Measurements from ENCODE around the gene UNC45B.
"Not testable (repeated sequence)": the region's sequence is repeated elsewhere in the genome, so short reads cannot be mapped to it uniquely, and the experiment has no call there.

Gene UNC45B

DNA sequence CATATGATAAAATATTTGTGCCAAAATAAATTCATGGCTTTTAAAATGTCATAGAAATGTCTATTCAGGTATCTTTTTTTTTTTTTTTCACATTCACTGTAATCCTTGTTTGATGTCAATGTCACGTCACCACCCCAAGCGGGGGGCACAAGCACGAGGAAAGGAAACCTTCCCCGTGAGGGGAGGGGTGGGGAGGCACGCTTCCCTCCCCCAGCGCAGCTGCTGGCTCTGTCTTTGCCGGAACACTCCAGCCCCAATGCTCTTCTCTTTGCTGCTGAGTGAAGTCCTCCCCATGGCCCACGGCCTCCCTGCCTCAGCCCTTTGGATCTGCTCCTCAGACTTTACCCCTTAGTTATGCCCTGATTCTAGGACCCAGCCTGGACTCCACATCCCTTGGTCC lies 45.1 kb downstream of the UNC45B start:
- DNase-seq (ENCODE audit: low read depth) = no peak
- H3K4me3 ChIP-seq (ENCODE audit: low read depth, low read length) = no peak overlapping the region
- TF ChIP-seq, protein P1, sequence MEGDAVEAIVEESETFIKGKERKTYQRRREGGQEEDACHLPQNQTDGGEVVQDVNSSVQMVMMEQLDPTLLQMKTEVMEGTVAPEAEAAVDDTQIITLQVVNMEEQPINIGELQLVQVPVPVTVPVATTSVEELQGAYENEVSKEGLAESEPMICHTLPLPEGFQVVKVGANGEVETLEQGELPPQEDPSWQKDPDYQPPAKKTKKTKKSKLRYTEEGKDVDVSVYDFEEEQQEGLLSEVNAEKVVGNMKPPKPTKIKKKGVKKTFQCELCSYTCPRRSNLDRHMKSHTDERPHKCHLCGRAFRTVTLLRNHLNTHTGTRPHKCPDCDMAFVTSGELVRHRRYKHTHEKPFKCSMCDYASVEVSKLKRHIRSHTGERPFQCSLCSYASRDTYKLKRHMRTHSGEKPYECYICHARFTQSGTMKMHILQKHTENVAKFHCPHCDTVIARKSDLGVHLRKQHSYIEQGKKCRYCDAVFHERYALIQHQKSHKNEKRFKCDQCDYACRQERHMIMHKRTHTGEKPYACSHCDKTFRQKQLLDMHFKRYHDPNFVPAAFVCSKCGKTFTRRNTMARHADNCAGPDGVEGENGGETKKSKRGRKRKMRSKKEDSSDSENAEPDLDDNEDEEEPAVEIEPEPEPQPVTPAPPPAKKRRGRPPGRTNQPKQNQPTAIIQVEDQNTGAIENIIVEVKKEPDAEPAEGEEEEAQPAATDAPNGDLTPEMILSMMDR (IDR thresholded peaks at IDR 0.05; ENCODE audit: low read depth, low read length, missing control alignments) = no peak

DNA sequence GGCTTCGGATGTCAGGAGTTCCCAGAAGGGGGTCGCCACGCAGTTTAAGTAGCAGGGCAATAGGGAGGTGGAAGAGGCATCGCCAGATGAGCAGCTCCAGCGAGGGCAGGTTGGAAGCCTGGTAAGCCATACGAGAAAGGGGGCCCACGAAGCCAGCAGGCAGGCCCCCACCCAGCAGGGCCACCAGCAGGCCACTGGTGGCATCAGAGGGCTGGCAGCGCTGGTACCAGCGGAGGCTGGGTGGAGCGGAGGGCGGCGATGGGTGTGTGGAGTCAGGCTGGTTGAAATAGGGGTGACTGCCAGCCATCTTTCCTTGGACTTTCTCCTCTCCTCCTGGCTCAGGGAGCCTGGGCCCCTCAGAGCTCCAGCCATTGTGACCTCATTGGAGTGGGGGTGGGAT lies 46.4 kb downstream of the UNC45B start, which contains the start of gene SLC35G3:
Gene SLC35G3, minus strand, starts transcription at position 393 of the 400 bp plus-strand sequence. Its CDS starts 86 bp downstream, at position 307.
- not testable (repeated sequence) for DNase-seq (ENCODE audit: low read depth); H3K4me3 ChIP-seq (ENCODE audit: low read depth, low read length)

DNA sequence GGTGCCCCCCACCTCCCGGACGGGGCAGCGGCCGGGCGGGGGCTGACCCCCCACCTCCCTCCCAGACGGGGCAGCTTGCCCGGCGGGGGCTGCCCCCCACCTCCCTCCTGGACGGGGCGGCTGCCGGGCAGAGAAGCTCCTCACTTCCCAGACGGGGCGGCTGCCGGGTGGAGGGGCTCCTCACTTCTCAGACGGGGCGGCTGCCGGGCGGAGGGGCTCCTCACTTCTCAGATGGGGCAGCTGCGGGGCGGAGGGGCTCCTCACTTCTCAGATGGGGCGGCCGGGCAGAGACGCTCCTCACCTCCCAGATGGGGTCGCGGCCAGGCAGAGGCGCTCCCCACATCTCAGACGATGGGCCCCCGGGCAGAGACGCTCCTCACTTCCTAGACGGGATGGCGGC lies 47.4 kb downstream of the UNC45B start:
- not testable (repeated sequence) for DNase-seq (ENCODE audit: low read depth); H3K4me3 ChIP-seq (ENCODE audit: low read depth, low read length)

GRCh38 chr17:35202582-35202981 lies 55.0 kb downstream of the UNC45B start:
- DNase-seq (ENCODE audit: low read depth); H3K4me3 ChIP-seq (ENCODE audit: low read depth, low read length): not testable (repeated sequence)

- H3K4me3 ChIP-seq (ENCODE audit: low read depth, low read length) = no peak overlapping the region
- TF ChIP-seq, protein P1 (IDR thresholded peaks at IDR 0.05; ENCODE audit: low read depth, low read length, missing control alignments) = no peak
- DNase-seq (ENCODE audit: low read depth) = no peak
These were observed 63.1 kb downstream of the UNC45B start for GRCh38 chr17:35210741-35211140.

DNA sequence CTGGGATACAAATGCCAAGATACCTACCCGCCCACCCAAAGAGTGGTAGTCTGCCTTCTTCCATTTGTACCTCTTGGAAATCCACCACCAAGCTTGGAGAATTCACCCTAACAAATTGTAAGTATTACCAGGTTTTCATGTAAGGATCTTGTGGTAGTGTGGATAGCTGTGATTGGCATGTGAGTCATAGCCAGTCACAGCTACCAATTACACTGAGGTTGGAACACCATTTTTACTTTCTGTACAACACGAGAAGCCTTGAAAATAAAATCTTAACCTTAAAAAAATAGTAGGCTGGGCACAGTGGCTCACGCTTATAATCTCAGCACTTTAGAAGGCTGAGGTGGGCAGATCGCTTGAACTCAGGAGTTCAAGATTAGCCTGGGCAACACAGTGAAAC lies 65.1 kb downstream of the UNC45B start:
- H3K4me3 ChIP-seq (ENCODE audit: low read depth, low read length) = no peak overlapping the region
- TF ChIP-seq, protein P1 (IDR thresholded peaks at IDR 0.05; ENCODE audit: low read depth, low read length, missing control alignments) = no peak
- DNase-seq (ENCODE audit: low read depth) = no peak

DNA sequence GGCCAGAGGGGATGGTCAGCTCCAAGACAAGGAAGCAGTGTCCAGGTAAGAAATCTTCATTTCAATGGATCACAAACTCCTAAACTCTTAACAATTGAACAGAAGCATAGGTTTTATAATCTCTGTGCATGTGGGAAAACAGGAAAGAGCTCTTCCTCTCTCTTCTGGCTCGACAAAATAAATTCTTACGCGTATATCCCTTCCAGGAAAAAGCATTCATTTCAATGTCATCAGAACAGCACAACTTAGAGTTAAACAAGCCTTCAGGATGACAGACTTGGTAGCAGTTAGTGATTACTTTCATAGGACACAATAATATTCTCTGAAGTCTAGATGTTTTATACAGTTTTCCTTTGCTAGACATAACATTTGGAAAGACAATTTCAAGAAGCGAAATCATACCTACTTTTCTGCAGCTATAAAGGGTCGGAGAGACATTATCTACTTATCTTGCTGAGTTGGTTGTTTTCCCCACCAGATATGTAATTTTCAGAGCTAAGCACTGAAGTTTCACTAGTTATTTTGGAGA lies 65.9 kb downstream of the UNC45B start:
- H3K4me3 ChIP-seq (ENCODE audit: low read depth, low read length) = no peak overlapping the region
- TF ChIP-seq, protein P1 (IDR thresholded peaks at IDR 0.05; ENCODE audit: low read depth, low read length, missing control alignments) = no peak
- DNase-seq (ENCODE audit: low read depth) = no peak

DNA sequence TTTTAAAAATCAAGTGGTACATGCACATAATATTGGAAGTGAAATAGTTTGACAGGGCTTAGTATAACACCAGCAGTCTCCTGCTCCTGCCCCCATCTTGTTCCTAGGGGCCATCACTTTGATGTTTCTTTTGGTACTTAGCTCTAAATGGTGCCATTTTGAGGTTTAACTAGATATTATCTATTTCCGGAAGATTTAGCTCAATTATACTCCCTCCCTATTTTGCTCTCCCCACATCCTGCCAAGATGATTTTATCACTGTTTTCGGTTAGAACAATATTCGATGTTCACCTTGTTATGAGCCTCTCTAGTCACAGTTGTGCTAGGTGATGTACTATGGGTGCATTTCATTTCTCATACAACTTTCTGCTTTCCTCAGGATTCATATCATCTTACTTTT lies 66.6 kb downstream of the UNC45B start:
- no peak for DNase-seq (ENCODE audit: low read depth)
- TF ChIP-seq, protein P1 (IDR thresholded peaks at IDR 0.05; ENCODE audit: low read depth, low read length, missing control alignments) = no peak
- H3K4me3 ChIP-seq (ENCODE audit: low read depth, low read length) = no peak overlapping the region

All from GM12864 (cell line).